GDM1 (cell line): ENCODE results near the gene STXBP4.

Source experiments
- DNase-seq: peaks from one replicate; lab custom pipeline; 2025; lab: John Stamatoyannopoulos, UW

STXBP4 gene

GRCh38 chr17:55172612-55173011 lies 204.0 kb downstream of the STXBP4 start:
- no peak for DNase-seq

DNA sequence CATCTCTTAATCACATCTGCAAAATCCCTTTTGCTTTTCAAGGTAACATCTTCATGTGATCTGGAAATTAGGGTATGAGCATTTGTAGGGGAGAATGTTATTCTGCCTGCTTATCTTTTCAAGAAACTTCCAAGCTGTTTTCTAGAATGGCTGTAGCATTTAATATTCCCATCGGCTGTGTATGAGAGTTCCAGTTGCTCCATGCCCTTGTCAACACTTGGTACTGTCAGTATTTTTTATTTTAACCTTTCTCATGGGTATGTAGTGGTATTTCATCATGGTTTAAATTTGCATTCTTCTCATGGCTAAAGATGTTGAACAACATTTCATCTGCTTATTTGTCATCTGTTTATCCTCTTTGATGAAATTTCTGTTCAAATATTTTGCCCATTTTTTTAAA lies 205.6 kb downstream of the STXBP4 start:
- DNase-seq = no peak

GRCh38 chr17:55175788-55176427 lies 207.3 kb downstream of the STXBP4 start:
- peak; percentile 49 for DNase-seq

GRCh38 chr17:55177159-55177854 lies 208.7 kb downstream of the STXBP4 start:
- no peak for DNase-seq

- no peak for DNase-seq
Measured at GRCh38 chr17:55177855-55178217, 209.3 kb downstream of the STXBP4 start.

DNA sequence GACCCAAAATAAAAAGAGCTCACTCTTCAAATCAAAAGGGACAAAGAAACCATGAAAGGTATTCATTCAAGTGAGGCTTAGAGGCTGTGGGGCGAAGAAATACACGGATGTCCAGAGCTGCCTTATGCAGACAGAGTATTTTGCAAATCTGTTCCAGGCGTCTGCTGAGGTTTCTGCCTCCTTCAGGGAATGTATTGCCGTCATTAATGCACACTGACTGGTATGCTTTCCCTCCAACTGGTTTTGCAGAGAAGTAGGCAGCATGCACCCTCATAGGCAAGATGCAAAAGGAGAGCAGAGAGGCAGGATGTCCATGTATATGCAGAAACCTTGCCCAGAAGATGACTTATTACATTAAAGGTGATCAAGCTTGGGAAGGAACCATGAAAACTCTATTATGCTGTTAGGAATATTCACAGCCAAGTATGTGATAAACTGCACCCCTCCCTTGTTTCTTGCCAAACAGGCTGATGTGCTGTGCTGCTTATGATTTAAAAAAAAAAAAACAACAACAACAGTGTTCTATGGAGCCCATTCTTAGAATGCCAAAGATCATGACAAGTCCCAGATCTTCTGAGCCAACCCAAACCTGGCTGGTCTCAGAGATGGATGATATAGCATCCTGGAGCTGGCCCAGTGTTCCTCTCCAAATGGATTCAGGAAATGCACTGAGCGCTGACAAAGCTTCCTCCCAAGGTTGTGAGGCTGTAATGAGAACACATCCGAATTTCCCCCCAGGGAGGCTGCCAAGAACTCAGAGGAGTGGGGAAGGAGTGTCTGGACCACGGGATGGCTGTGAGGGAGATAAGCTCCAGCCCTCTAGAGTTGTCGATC lies 218.6 kb downstream of the STXBP4 start:
- DNase-seq = no peak

DNA sequence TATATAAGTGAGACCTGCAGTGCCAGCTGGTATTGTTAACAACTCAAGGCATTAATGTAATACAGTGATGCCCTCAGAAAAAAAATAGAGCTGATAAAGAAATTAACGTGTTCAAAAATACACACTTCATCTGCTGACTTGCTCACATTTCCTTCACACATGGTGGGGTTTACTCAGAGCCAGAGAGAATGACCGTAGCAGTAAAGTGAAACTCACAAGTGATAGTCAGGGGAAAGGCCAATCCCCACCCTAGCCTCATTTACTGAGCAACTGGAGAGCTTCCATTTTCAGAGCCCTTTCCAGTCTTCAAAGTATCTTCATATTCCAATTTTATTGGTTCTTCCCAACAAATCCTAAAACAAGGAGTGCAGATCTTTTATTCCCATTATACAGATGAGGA lies 222.2 kb downstream of the STXBP4 start:
- DNase-seq = no peak

- no peak for DNase-seq
Measured at GRCh38 chr17:55198690-55199370, 230.3 kb downstream of the STXBP4 start.

DNA sequence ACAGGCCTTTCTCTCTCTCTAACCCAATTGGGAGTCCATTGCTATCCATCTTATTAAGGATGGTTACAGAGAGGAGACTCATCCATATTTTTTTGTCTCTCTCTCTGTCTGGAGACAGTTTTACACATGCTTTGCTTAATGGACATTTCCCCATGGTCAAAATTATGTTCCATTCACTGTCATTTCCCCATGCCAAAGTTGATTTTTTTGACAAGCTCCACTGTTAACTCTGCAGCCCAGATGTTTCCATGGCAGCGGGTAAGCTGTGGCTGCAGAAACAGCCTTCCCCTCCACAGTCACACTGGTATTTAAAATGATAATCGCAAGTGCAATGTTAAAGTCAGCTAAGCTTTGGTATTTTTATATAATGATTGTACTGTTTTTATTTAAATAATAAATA lies 232.3 kb downstream of the STXBP4 start:
- no peak for DNase-seq

- no peak for DNase-seq
Measured at GRCh38 chr17:55201308-55201932, 232.9 kb downstream of the STXBP4 start.

- no peak for DNase-seq
Measured at GRCh38 chr17:55202896-55203295, 234.3 kb downstream of the STXBP4 start.

- no peak for DNase-seq
Measured at GRCh38 chr17:55208078-55208812, 239.7 kb downstream of the STXBP4 start.

DNA sequence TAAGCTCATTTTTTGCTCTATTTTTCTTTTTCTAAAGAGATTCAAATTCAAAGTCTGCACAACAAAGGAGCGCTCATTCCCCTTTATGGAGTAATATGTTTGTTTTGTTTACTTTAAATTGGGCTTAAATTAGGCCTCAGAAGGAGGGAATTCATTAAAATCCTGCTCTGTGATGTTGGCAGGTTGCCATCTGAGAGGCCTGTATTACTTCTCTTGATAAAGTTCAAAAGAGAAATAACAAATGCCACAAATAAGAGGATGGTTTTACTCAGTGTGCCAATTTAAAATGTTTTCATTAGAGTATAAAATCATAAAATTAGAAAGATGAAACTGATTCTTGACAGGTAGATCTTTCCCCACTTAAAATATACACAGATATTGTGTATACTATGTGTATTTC lies 241.7 kb downstream of the STXBP4 start:
- no peak for DNase-seq

DNA sequence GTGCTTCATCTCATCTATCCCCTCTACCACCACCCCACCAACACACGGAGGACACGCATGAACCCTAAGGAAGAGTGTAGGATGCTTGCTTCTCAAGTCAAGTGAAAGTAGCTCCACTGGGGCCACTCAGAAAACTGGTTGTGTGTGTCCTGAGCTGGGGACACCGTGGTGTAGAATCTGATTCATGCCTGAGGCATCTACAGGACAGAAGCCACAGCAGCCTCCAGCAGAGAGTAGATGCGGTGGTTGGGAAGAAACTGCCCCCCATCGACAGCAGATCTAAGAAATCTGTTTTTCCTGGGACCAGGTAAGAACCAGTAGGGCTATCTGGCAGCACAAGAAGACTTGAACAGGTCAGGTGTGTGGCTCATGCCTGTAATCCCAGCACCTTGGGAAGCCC lies 244.3 kb downstream of the STXBP4 start:
- no peak for DNase-seq

DNA sequence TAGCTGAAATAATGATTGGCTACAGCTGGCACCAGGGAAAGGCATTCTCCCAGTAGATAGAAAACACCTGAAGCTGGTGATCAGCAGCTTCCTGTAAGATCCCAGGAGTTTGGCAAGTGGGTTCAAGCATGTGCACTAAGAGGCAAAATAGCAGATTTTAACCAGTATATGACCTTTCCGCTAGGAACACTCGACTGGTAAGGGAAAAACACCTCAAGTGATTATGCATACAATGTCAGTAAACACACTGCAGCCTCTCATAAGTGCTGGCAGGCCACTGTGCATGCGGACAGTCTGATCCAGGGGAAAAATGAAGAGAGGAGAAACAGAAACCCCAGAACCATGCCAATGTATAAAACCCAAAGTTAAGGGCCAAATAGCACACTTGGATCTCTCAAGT lies 247.1 kb downstream of the STXBP4 start:
- no peak for DNase-seq

- DNase-seq = no peak
Measured at GRCh38 chr17:55216888-55217287, 248.3 kb downstream of the STXBP4 start.

- no peak for DNase-seq
Measured at GRCh38 chr17:55219459-55219858, 250.9 kb downstream of the STXBP4 start.

- no peak for DNase-seq
Measured at GRCh38 chr17:55219934-55220333, 251.4 kb downstream of the STXBP4 start.
